OCI-LY1 (cell line): ENCODE data around the gene FAM120A.

Experiments used
- EZH2 ChIP-seq: fragments of 200-600 bp; sonication (generic), shearing (Covaris generic); IDR thresholded peaks from 2 replicates; pipeline ENCODE4 v1.8.0; 2017; ENCODE audit warnings: borderline replicate concordance, mixed run types, mild to moderate bottlenecking, antibody characterized with exemption, low read length, moderate library complexity, mixed read lengths
- TF ChIP-seq, protein P1 (sequence below): fragments of 200-600 bp; sonication (generic), shearing (Covaris generic); IDR thresholded peaks from 2 replicates; pipeline ENCODE4 v1.5.1; 2017; ENCODE audit warnings: mild to moderate bottlenecking, antibody characterized with exemption, low read length, moderate library complexity, mixed read lengths

DNA sequence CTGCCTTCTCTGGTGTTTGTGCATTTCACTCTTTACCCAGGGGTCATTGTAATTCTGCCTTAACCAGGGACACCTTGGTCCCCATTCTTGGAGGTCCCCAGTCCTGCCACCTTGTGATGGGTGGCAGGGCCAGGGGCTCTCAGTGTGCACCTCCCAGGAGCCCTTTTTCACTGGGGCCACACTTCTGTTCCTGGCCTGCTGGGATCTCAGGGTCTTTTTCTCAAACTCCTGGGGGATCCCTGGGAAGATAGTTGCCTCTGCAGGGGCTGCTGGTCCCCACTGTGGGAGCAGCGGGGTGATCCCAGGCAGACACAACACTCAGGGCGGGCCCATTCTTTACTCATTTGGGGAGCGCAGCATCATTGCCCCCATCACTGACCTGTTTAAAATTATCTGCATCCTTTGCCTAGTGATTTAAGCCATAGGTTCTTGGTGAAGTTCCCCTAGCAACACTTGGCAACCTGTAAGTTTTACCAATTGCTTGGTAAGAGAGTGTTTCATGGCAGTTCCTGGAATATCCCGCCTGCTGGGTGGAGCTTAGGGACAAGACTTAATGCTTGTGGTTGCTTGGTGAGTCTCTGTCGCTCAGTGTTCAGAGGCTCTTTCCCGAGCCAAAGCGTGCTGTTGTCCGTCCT, 140.6 kb downstream of the FAM120A start:
- TF ChIP-seq, protein P1, sequence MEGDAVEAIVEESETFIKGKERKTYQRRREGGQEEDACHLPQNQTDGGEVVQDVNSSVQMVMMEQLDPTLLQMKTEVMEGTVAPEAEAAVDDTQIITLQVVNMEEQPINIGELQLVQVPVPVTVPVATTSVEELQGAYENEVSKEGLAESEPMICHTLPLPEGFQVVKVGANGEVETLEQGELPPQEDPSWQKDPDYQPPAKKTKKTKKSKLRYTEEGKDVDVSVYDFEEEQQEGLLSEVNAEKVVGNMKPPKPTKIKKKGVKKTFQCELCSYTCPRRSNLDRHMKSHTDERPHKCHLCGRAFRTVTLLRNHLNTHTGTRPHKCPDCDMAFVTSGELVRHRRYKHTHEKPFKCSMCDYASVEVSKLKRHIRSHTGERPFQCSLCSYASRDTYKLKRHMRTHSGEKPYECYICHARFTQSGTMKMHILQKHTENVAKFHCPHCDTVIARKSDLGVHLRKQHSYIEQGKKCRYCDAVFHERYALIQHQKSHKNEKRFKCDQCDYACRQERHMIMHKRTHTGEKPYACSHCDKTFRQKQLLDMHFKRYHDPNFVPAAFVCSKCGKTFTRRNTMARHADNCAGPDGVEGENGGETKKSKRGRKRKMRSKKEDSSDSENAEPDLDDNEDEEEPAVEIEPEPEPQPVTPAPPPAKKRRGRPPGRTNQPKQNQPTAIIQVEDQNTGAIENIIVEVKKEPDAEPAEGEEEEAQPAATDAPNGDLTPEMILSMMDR, result no peak
- no peak for TF ChIP-seq EZH2
